Glutamatergic neuron (in vitro differentiated cells): ENCODE measurements around the gene STYK1. TPM values are rescaled to one million over a fixed set of nuclear protein-coding genes. Genes with fewer than 3 reads are reported as not detected.

Experiments used
- DNase-seq: peaks from one replicate; pipeline ENCODE4 v3.0.0; 2022
- H3K27ac Mint-ChIP-seq: one replicate; pipeline ENCODE4 v1.8.0; 2020; ENCODE audit warnings: mild to moderate bottlenecking, mixed read lengths, inconsistent platforms; ENCODE audit not compliant: unreplicated experiment
- H3K27me3 Mint-ChIP-seq: one replicate; pipeline ENCODE4 v1.8.0; 2020; ENCODE audit warnings: mild to moderate bottlenecking, moderate library complexity, mixed read lengths, inconsistent platforms; ENCODE audit not compliant: unreplicated experiment
- H3K36me3 Mint-ChIP-seq: one replicate; pipeline ENCODE4 v1.8.0; 2020; ENCODE audit warnings: mild to moderate bottlenecking, mixed read lengths, inconsistent platforms; ENCODE audit not compliant: unreplicated experiment
- H3K4me1 Mint-ChIP-seq: one replicate; pipeline ENCODE4 v1.8.0; 2020; ENCODE audit warnings: mild to moderate bottlenecking, low read depth, mixed read lengths, inconsistent platforms; ENCODE audit not compliant: unreplicated experiment
- H3K4me3 Mint-ChIP-seq: one replicate; pipeline ENCODE4 v1.8.0; 2020; ENCODE audit warnings: mild to moderate bottlenecking, mixed read lengths, inconsistent platforms; ENCODE audit not compliant: unreplicated experiment
- H3K9me3 Mint-ChIP-seq: one replicate; pipeline ENCODE4 v1.8.0; 2020; ENCODE audit warnings: mild to moderate bottlenecking, moderate library complexity, mixed read lengths, inconsistent platforms; ENCODE audit not compliant: unreplicated experiment
- total RNA-seq: library from RNA; stranded (reverse); fragmentation: NEBNext Ultra II Directional; extraction: Animal tissue kit (Norgen Biotek cat#: 25700); gene quantifications from one replicate; pipeline ENCODE4 v1.2.1, GENCODE V29; 2021; ENCODE audit not compliant: unreplicated experiment
- TF ChIP-seq, protein P1 (sequence below): fragments of 200-600 bp; sonication (generic); IDR thresholded peaks from one replicate; pipeline ENCODE4 v1.5.0; 2021; ENCODE audit not compliant: partially characterized antibody, unreplicated experiment

The STYK1 gene
- total RNA-seq, 1 donor from 2014 or later = not detected

DNA sequence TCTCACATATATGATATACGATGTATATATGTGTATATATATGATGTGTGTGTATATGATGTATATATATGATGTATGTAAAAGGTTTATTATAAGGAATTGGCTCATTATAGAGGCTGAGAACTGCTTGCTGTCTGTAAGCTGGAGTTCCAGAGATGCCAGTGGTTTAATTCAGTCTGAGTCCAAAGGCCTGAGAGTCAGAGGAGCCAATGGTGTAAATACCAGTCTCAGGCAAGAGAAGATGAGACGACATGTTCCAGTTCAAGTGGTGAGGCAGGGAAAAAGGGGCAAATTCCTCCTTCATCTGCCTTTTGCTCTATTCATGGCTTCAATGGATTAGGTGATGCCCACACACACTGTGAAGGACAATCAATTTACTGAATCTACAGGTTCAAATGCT is 17.1 kb upstream of the STYK1 start:
- H3K4me1 Mint-ChIP-seq = peaks cover 1% of the 10 kb centered on the region
- DNase-seq = no peak
- TF ChIP-seq, protein P1, sequence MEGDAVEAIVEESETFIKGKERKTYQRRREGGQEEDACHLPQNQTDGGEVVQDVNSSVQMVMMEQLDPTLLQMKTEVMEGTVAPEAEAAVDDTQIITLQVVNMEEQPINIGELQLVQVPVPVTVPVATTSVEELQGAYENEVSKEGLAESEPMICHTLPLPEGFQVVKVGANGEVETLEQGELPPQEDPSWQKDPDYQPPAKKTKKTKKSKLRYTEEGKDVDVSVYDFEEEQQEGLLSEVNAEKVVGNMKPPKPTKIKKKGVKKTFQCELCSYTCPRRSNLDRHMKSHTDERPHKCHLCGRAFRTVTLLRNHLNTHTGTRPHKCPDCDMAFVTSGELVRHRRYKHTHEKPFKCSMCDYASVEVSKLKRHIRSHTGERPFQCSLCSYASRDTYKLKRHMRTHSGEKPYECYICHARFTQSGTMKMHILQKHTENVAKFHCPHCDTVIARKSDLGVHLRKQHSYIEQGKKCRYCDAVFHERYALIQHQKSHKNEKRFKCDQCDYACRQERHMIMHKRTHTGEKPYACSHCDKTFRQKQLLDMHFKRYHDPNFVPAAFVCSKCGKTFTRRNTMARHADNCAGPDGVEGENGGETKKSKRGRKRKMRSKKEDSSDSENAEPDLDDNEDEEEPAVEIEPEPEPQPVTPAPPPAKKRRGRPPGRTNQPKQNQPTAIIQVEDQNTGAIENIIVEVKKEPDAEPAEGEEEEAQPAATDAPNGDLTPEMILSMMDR = no peak
- peaks cover 2% of the 10 kb centered on the region for H3K27me3 Mint-ChIP-seq
- no peak overlapping the region for H3K4me3 Mint-ChIP-seq
- H3K9me3 Mint-ChIP-seq = no peaks in the 10 kb centered on the region
- no peaks in the 10 kb centered on the region for H3K36me3 Mint-ChIP-seq
- no peak overlapping the region for H3K27ac Mint-ChIP-seq

DNA sequence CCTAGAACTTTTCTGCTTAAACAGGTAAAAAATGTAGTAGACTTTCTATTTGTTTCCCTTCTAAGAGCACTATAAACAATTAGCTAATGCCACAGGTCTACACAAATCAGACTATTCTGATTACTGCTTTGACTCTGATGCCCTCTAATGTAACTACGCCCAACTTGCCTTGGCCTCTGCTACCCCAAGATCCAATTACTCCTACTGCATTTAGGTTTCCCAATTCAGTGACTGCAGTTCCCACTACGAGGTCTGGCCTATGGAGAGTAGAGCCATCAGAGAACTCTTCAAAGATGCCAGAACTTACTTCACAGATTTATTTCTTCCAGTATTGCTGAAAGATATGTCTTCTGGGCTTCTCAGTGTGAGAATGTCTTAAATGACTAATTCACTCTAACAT is 15.3 kb upstream of the STYK1 start:
- Mint-ChIP-seq H3K36me3 (no peaks in the 10 kb centered on the region), H3K9me3 (no peaks in the 10 kb centered on the region), H3K27ac (no peak overlapping the region), H3K27me3 (peaks cover 2% of the 10 kb centered on the region), H3K4me3 (no peak overlapping the region), H3K4me1 (peaks cover 1% of the 10 kb centered on the region)
- DNase-seq = no peak
- TF ChIP-seq, protein P1 = no peak

DNA sequence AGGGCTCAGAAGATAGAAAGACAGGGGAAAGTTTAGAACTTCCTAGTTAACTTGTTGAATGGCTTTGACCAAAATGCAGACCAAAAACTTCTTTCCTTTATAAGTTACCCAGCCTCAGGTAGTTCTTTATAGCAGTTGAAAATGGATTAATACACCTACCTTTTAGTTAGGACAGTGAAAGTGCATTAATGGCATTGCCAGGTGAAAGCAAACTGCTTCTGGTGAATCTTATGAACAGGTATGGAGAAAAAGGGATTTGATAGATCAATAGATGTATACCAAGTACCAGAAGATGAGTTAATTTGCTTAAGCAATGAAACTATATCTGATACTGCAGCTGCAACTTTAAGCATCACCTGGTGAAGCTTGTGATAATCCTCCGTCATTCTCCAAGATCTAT is 14.2 kb upstream of the STYK1 start:
- Mint-ChIP-seq H3K27ac (no peak overlapping the region), H3K9me3 (no peaks in the 10 kb centered on the region), H3K4me3 (no peak overlapping the region), H3K4me1 (no peaks in the 10 kb centered on the region), H3K27me3 (peaks cover 2% of the 10 kb centered on the region), H3K36me3 (no peaks in the 10 kb centered on the region)
- DNase-seq = no peak
- TF ChIP-seq, protein P1 = no peak

GRCh38 chr12:10672231-10672868 is 1.5 kb downstream of the STYK1 start:
- Mint-ChIP-seq H3K4me1 (no peaks in the 10 kb centered on the region), H3K36me3 (no peaks in the 10 kb centered on the region), H3K27ac (no peak overlapping the region), H3K27me3 (peaks cover 6% of the 10 kb centered on the region), H3K9me3 (no peaks in the 10 kb centered on the region), H3K4me3 (no peak overlapping the region)
- DNase-seq = no peak
- TF ChIP-seq, protein P1 = no peak

DNA sequence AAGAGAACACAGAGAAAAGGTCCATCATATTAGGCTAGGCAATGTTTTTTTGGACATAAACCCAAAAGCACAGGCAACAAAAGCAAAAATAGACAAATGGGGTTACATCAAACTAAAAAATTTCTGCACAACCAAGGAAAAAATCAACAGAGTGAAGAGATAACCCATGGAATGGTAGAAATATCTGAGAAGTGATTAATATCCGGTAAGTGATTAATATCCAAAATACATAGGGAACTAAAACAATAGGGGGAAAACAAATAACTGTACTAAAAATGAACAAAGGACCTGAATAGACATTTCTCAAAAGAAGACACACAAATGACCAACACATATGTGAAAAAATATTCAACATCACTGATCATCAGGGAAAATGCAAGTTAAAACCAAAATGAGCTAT is 4.3 kb downstream of the STYK1 start:
- Mint-ChIP-seq H3K4me3 (no peak overlapping the region), H3K27me3 (peaks cover 4% of the 10 kb centered on the region), H3K27ac (no peak overlapping the region), H3K4me1 (no peaks in the 10 kb centered on the region), H3K36me3 (no peaks in the 10 kb centered on the region), H3K9me3 (no peaks in the 10 kb centered on the region)
- TF ChIP-seq, protein P1 = no peak
- DNase-seq = no peak
